Measurements from ENCODE around the gene LMO7.

Gene LMO7

GRCh38 chr13:75806117-75806516 lies 170.0 kb downstream of the LMO7 start:
- DNase-seq = no peak

- DNase-seq = no peak
These were observed 175.2 kb downstream of the LMO7 start for GRCh38 chr13:75811361-75811760.

- DNase-seq = no peak
These were observed 175.7 kb downstream of the LMO7 start for GRCh38 chr13:75811841-75812240.

- DNase-seq = no peak
These were observed 176.6 kb downstream of the LMO7 start for GRCh38 chr13:75812751-75813181.

GRCh38 chr13:75813323-75813722 lies 177.2 kb downstream of the LMO7 start:
- no peak for DNase-seq

GRCh38 chr13:75818179-75818967 lies 182.2 kb downstream of the LMO7 start:
- DNase-seq = no peak

GRCh38 chr13:75818968-75819225 lies 182.8 kb downstream of the LMO7 start:
- DNase-seq = no peak

GRCh38 chr13:75825161-75825560 lies 189.0 kb downstream of the LMO7 start:
- no peak for DNase-seq

GRCh38 chr13:75825594-75825993 lies 189.5 kb downstream of the LMO7 start:
- DNase-seq = no peak

- no peak for DNase-seq
These were observed 190.3 kb downstream of the LMO7 start for GRCh38 chr13:75826391-75826790.

- DNase-seq = no peak
These were observed 193.7 kb downstream of the LMO7 start for GRCh38 chr13:75829830-75830229.

- no peak for DNase-seq
These were observed 194.7 kb downstream of the LMO7 start for GRCh38 chr13:75830842-75831241.

GRCh38 chr13:75831389-75831788 lies 195.3 kb downstream of the LMO7 start:
- no peak for DNase-seq

GRCh38 chr13:75832812-75833211 lies 196.7 kb downstream of the LMO7 start:
- DNase-seq = no peak

- no peak for DNase-seq
These were observed 200.3 kb downstream of the LMO7 start for GRCh38 chr13:75836441-75836840.

GRCh38 chr13:75838366-75839005 lies 202.4 kb downstream of the LMO7 start:
- DNase-seq = no peak

GRCh38 chr13:75839406-75839805 lies 203.3 kb downstream of the LMO7 start:
- DNase-seq = no peak

GRCh38 chr13:75841905-75842304 lies 205.8 kb downstream of the LMO7 start:
- no peak for DNase-seq

GRCh38 chr13:75843074-75843473 lies 206.9 kb downstream of the LMO7 start:
- no peak for DNase-seq

- DNase-seq = no peak
These were observed 207.9 kb downstream of the LMO7 start for GRCh38 chr13:75843991-75844390.

GRCh38 chr13:75847588-75847987 lies 211.5 kb downstream of the LMO7 start:
- DNase-seq = no peak

GRCh38 chr13:75850916-75851315 lies 214.8 kb downstream of the LMO7 start:
- DNase-seq = no peak

- no peak for DNase-seq
These were observed 219.1 kb downstream of the LMO7 start for GRCh38 chr13:75855216-75855615.

- DNase-seq = no peak
These were observed 219.7 kb downstream of the LMO7 start for GRCh38 chr13:75855847-75856246.

GRCh38 chr13:75857291-75857690 lies 221.2 kb downstream of the LMO7 start:
- DNase-seq = no peak

All from T-helper 9 cell (primary cell).